Parathyroid adenoma (tissue), 2 donors: ENCODE measurements around the gene PPIL1.

ENCODE experiments used
- H2AFZ ChIP-seq: fragments of 300-600 bp; sonication (generic); one replicate; pipeline ENCODE4 v1.7.0; 2017; ENCODE audit warnings: antibody characterized with exemption, mild to moderate bottlenecking
- H3K27ac ChIP-seq: fragments of 300-600 bp; sonication (generic); one replicate; pipeline ENCODE4 v1.7.0; 2017
- H3K27me3 ChIP-seq: fragments of 300-600 bp; sonication (generic); one replicate; pipeline ENCODE4 v1.7.0; 2017; ENCODE audit warnings: low read length; ENCODE audit not compliant: control insufficient read depth, insufficient read depth
- H3K36me3 ChIP-seq: fragments of 300-600 bp; sonication (generic); one replicate; pipeline ENCODE4 v1.7.0; 2017; ENCODE audit warnings: low read length; ENCODE audit not compliant: control insufficient read depth, insufficient read depth
- H3K4me1 ChIP-seq: fragments of 300-600 bp; sonication (generic); one replicate; pipeline ENCODE4 v1.7.0; 2017; ENCODE audit warnings: control low read depth
- H3K4me2 ChIP-seq: fragments of 300-600 bp; sonication (generic); one replicate; pipeline ENCODE4 v1.7.0; 2017; ENCODE audit warnings: low read length
- H3K4me3 ChIP-seq: fragments of 300-600 bp; sonication (generic); one replicate; pipeline ENCODE4 v1.7.0; 2017; ENCODE audit warnings: low read depth, low read length
- H3K79me2 ChIP-seq: fragments of 300-600 bp; sonication (generic); one replicate; pipeline ENCODE4 v1.7.0; 2017; ENCODE audit warnings: control low read depth
- H3K9ac ChIP-seq: fragments of 300-600 bp; sonication (generic); one replicate; pipeline ENCODE4 v1.7.0; 2017; ENCODE audit warnings: mild to moderate bottlenecking
- H3K9me3 ChIP-seq: fragments of 300-600 bp; sonication (generic); one replicate; pipeline ENCODE4 v1.7.0; 2017; ENCODE audit warnings: low read length; ENCODE audit not compliant: control insufficient read depth
- TF ChIP-seq, protein P1 (sequence below): fragments of 300-600 bp; sonication (generic); IDR thresholded peaks from one replicate; pipeline ENCODE4 v1.7.0; 2017; ENCODE audit warnings: antibody characterized with exemption, mild to moderate bottlenecking
- donor health status: primary hyperparathyroidism.

PPIL1 gene

DNA sequence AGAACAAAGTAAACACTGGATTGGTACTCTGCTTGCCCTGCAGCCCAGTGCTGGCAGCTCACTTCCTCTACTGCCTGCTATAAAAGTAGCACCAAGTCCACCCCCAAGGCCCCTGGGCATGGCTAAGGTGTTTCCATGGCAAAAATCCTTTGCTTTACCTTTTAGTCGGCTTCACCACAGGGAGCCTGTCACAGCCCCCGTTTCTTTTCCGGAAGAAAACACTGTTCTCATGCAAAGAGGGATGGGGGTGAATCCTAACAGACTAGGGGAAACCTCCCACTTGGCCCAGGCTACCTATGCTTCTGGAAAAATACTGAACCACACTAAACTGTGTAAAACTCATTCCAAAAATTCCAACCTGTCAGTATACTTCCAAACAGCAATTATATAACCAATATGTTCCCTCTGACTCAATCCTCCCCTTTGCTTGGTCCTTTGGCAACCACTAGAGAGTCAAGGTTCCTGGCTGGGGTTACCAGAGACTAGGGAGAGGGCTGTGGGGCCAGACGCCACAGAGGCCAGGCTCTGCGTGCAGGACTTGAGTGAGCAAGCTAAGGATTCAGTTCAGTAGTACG lies 16.1 kb downstream of the PPIL1 start:
- Histone ChIP-seq H3K36me3 (no peaks in the 10 kb centered on the region), H2AFZ (no peak overlapping the region), H3K4me1 (peaks cover 9% of the 10 kb centered on the region), H3K27ac (no peak overlapping the region), H3K27me3 (no peaks in the 10 kb centered on the region), H3K4me3 (no peak overlapping the region), H3K4me2 (no peak overlapping the region), H3K9me3 (no peaks in the 10 kb centered on the region), H3K79me2 (peaks cover 4% of the 10 kb centered on the region), H3K9ac (no peak overlapping the region)
- TF ChIP-seq, protein P1, sequence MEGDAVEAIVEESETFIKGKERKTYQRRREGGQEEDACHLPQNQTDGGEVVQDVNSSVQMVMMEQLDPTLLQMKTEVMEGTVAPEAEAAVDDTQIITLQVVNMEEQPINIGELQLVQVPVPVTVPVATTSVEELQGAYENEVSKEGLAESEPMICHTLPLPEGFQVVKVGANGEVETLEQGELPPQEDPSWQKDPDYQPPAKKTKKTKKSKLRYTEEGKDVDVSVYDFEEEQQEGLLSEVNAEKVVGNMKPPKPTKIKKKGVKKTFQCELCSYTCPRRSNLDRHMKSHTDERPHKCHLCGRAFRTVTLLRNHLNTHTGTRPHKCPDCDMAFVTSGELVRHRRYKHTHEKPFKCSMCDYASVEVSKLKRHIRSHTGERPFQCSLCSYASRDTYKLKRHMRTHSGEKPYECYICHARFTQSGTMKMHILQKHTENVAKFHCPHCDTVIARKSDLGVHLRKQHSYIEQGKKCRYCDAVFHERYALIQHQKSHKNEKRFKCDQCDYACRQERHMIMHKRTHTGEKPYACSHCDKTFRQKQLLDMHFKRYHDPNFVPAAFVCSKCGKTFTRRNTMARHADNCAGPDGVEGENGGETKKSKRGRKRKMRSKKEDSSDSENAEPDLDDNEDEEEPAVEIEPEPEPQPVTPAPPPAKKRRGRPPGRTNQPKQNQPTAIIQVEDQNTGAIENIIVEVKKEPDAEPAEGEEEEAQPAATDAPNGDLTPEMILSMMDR: no peak

DNA sequence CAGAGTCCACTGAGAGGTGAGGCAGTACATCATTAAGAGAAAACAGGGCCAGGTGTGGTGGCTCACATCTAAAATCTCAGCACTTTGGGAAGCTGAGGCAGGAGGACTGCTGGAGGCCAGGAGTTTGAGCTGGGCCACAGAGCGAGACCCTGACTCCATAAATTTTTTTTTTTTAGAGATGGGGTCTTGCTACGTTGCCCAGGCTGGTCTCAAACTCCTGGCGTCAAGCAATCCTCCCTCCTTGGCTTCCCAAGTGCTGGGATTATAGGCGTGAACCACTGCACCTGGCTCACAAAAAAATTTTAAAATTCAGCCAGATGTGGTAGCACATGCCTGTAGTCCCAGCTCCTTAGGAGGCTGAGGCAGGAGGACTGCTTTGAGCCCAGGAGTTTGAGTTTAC lies 17.3 kb downstream of the PPIL1 start:
- Histone ChIP-seq H3K27ac (no peak overlapping the region), H3K9me3 (no peaks in the 10 kb centered on the region), H3K36me3 (no peaks in the 10 kb centered on the region), H3K79me2 (no peaks in the 10 kb centered on the region), H3K27me3 (no peaks in the 10 kb centered on the region), H3K9ac (no peak overlapping the region), H3K4me1 (peaks cover 2% of the 10 kb centered on the region), H3K4me2 (no peak overlapping the region), H2AFZ (no peak overlapping the region), H3K4me3 (no peak overlapping the region)
- TF ChIP-seq, protein P1: no peak

DNA sequence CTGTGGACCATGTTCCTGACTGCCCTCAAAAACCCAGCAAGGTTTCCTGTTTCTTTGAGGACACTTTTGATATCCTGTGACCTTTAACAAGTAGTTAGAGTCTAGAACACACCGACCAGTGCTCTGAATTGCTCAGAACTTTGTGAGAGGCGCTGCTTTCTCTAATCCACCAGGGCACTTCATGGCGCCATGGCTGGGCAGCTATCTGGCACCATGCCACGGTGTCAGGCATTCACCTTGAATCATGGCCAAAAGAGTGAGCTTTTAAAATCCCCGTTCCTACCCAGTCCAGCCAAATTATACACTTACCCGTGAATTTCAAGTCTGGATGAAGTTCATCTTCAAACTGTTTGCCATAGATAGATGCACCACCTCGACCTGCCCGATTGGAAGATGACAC lies 18.3 kb downstream of the PPIL1 start:
- TF ChIP-seq, protein P1: no peak
- H3K27ac ChIP-seq: no peak overlapping the region
- no peaks in the 10 kb centered on the region for H3K79me2 ChIP-seq
- no peak overlapping the region for H3K4me3 ChIP-seq
- H3K9me3 ChIP-seq: no peaks in the 10 kb centered on the region
- H3K4me2 ChIP-seq: no peak overlapping the region
- no peak overlapping the region for H2AFZ ChIP-seq
- no peak overlapping the region for H3K9ac ChIP-seq
- H3K4me1 ChIP-seq: no peaks in the 10 kb centered on the region
- no peaks in the 10 kb centered on the region for H3K27me3 ChIP-seq
- H3K36me3 ChIP-seq: no peaks in the 10 kb centered on the region

DNA sequence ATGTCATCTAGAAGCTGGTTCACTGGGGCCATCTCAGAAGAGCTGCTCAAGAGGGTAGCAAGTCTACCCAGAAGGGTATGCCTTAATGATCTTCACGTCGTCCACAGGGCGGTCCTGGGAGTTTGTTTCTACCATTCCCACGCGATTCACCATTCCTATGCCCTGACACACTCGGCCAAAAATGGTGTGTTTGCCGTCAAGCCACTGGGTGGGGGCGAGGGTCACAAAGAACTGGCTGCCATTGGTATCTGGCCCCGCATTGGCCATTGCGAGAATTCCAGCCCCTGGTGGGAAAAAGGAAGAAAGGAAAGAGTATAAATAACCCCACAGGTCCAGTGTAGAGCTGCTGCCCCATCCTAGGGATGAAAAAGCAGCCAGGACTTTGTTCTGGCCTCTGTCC lies 18.9 kb downstream of the PPIL1 start:
- no peak overlapping the region for H3K4me2 ChIP-seq
- H3K4me3 ChIP-seq: no peak overlapping the region
- H3K9me3 ChIP-seq: no peaks in the 10 kb centered on the region
- no peaks in the 10 kb centered on the region for H3K27me3 ChIP-seq
- TF ChIP-seq, protein P1: no peak
- H3K4me1 ChIP-seq: no peaks in the 10 kb centered on the region
- no peak overlapping the region for H2AFZ ChIP-seq
- no peaks in the 10 kb centered on the region for H3K79me2 ChIP-seq
- H3K27ac ChIP-seq: no peak overlapping the region
- no peaks in the 10 kb centered on the region for H3K36me3 ChIP-seq
- H3K9ac ChIP-seq: no peak overlapping the region

DNA sequence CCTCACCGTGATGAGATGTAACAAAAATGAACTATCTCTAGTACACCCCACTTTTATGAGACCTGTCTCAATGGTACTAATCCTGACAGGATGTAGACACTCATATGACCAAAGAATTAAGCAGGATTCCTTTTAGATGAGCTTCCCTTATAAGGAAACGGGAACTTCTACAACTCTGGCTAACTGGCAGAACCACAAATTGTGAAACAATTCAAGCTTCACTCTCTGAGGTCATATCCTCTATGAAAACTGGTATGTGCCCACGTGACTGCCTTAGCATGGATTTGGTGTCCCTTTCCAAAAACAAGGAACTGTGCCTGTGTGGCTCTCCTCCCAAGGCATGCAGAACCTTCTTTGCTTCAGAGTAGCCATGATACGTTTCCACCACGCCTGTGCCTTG lies 21.3 kb downstream of the PPIL1 start:
- Histone ChIP-seq H3K27me3 (no peaks in the 10 kb centered on the region), H3K9me3 (no peaks in the 10 kb centered on the region), H3K27ac (no peak overlapping the region), H3K4me1 (peaks cover 6% of the 10 kb centered on the region), H3K9ac (no peak overlapping the region), H2AFZ (no peak overlapping the region), H3K4me3 (no peak overlapping the region), H3K36me3 (no peaks in the 10 kb centered on the region), H3K79me2 (no peaks in the 10 kb centered on the region), H3K4me2 (no peak overlapping the region)
- TF ChIP-seq, protein P1: no peak
